Endothelial cell (in vitro differentiated cells): Measurements from ENCODE around the gene VWF. TPM values are rescaled to one million over a fixed set of nuclear protein-coding genes. Genes with fewer than 3 reads are reported as not detected.
A peak's percentile ranks its signal among the peaks of the same experiment; 100 is the strongest.

Experiments
- DNase-seq: peaks from one replicate; pipeline ENCODE4 v3.0.0; 2021; ENCODE audit warnings: low spot score
- H3K27ac Mint-ChIP-seq: one replicate; pipeline ENCODE4 v1.8.0; 2021; ENCODE audit warnings: mixed read lengths, inconsistent platforms; ENCODE audit not compliant: unreplicated experiment
- H3K27me3 Mint-ChIP-seq: one replicate; pipeline ENCODE4 v1.8.0; 2021; ENCODE audit warnings: mild to moderate bottlenecking, moderate library complexity, mixed read lengths, inconsistent platforms; ENCODE audit not compliant: unreplicated experiment
- H3K36me3 Mint-ChIP-seq: one replicate; pipeline ENCODE4 v1.8.0; 2021; ENCODE audit warnings: mild to moderate bottlenecking, low read depth, mixed read lengths, inconsistent platforms; ENCODE audit not compliant: unreplicated experiment
- H3K4me1 Mint-ChIP-seq: one replicate; pipeline ENCODE4 v1.8.0; 2021; ENCODE audit warnings: mild to moderate bottlenecking, mixed read lengths, inconsistent platforms; ENCODE audit not compliant: unreplicated experiment
- H3K4me3 Mint-ChIP-seq: one replicate; pipeline ENCODE4 v1.8.0; 2021; ENCODE audit warnings: mild to moderate bottlenecking, mixed read lengths, inconsistent platforms; ENCODE audit not compliant: unreplicated experiment
- H3K9me3 Mint-ChIP-seq: one replicate; pipeline ENCODE4 v1.8.0; 2021; ENCODE audit warnings: mixed read lengths, inconsistent platforms; ENCODE audit not compliant: unreplicated experiment
- total RNA-seq: library from RNA; stranded (reverse); fragmentation: NEBNext Ultra II Directional; extraction: Animal tissue kit (Norgen Biotek cat#: 25700); gene quantifications from one replicate; pipeline ENCODE4 v1.2.1, GENCODE V29; 2021; ENCODE audit not compliant: unreplicated experiment
- TF ChIP-seq, protein P1 (sequence below): fragments of 200-600 bp; sonication (generic); IDR thresholded peaks from one replicate; pipeline ENCODE4 v1.5.0; 2021; ENCODE audit warnings: antibody characterized with exemption; ENCODE audit not compliant: unreplicated experiment

The VWF gene
- total RNA-seq, 1 donor from 2014 or later = 56.0 TPM

GRCh38 chr12:5912437-5913334, 211.8 kb downstream of the VWF start:
- Mint-ChIP-seq H3K4me1 (peaks cover 5% of the 10 kb centered on the region), H3K4me3 (no peak overlapping the region), H3K36me3 (no peaks in the 10 kb centered on the region), H3K27ac (no peak overlapping the region), H3K9me3 (no peaks in the 10 kb centered on the region), H3K27me3 (no peaks in the 10 kb centered on the region)
- DNase-seq = peak; percentile 70
- TF ChIP-seq, protein P1, sequence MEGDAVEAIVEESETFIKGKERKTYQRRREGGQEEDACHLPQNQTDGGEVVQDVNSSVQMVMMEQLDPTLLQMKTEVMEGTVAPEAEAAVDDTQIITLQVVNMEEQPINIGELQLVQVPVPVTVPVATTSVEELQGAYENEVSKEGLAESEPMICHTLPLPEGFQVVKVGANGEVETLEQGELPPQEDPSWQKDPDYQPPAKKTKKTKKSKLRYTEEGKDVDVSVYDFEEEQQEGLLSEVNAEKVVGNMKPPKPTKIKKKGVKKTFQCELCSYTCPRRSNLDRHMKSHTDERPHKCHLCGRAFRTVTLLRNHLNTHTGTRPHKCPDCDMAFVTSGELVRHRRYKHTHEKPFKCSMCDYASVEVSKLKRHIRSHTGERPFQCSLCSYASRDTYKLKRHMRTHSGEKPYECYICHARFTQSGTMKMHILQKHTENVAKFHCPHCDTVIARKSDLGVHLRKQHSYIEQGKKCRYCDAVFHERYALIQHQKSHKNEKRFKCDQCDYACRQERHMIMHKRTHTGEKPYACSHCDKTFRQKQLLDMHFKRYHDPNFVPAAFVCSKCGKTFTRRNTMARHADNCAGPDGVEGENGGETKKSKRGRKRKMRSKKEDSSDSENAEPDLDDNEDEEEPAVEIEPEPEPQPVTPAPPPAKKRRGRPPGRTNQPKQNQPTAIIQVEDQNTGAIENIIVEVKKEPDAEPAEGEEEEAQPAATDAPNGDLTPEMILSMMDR = peak; percentile 70

- Mint-ChIP-seq H3K4me1 (peaks cover 7% of the 10 kb centered on the region), H3K36me3 (no peaks in the 10 kb centered on the region), H3K9me3 (no peaks in the 10 kb centered on the region), H3K27me3 (no peaks in the 10 kb centered on the region), H3K4me3 (no peak overlapping the region), H3K27ac (no peak overlapping the region)
- TF ChIP-seq, protein P1 = no peak
- no peak for DNase-seq
These were observed 212.5 kb downstream of the VWF start for GRCh38 chr12:5912011-5912410.

DNA sequence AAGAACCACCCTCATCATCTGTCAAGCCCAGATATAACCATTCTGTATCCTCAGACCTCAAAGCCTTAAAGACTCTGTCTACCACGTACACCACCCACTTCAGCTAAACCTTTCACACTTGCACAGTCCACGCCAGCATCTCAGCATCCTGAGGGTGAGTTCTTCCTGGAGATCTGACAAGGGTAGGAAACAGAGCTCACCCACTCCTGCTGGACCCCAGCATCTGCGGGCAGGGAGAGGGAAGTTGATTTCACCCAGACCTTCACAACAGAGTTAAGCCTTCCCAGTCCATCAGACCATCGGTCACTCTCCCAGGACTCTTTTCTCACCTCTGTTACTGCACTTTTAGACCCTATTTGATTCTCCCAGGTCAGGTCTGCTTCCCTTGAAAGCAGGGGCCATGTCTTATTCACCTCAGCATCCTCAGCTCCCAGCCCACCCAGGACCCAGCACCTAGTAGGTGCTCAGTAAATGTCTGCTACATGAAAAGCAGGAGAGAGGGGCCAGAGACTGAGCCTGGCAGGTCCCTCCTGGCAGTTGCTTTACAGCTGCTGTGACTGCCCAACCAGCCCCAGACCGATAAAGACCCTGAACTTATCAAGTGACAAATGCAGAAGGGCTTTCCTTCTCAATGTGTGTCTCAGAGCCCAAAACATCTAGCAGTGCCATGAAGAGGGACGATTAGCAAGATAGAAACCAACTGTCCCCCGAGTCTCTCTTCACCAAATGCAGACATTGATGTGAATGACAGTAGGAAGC, 213.5 kb downstream of the VWF start:
- no peaks in the 10 kb centered on the region for H3K27me3 Mint-ChIP-seq
- no peak overlapping the region for H3K4me3 Mint-ChIP-seq
- DNase-seq = no peak
- H3K36me3 Mint-ChIP-seq = no peaks in the 10 kb centered on the region
- peaks cover 8% of the 10 kb centered on the region for H3K4me1 Mint-ChIP-seq
- TF ChIP-seq, protein P1 = no peak
- no peak overlapping the region for H3K27ac Mint-ChIP-seq
- no peaks in the 10 kb centered on the region for H3K9me3 Mint-ChIP-seq

- Mint-ChIP-seq H3K4me1 (peaks cover 22% of the 10 kb centered on the region), H3K27ac (no peak overlapping the region), H3K36me3 (no peaks in the 10 kb centered on the region), H3K4me3 (no peak overlapping the region), H3K9me3 (no peaks in the 10 kb centered on the region), H3K27me3 (no peaks in the 10 kb centered on the region)
- TF ChIP-seq, protein P1 = no peak
- DNase-seq = no peak
These were observed 214.9 kb downstream of the VWF start for GRCh38 chr12:5909560-5909959.

DNA sequence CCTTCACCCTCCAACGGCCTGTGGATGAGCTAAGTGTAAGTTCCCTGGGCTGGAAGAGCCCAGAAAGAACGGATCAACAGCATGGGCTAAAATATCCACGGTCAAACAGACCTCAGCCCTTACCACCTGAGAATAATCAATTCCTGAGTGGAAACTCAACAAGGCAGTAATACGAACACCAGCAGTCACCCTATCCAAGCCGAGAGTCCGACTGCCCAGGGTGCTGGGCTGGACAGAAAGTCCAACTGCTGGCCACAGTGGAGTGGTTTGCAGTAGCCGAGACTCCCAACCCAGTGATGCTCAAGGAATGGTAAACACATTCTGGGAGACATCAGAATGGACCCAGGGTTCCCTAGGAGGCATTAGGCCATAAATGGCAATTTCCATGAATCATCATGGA, 216.2 kb downstream of the VWF start:
- TF ChIP-seq, protein P1 = no peak
- Mint-ChIP-seq H3K9me3 (no peaks in the 10 kb centered on the region), H3K27ac (no peak overlapping the region), H3K36me3 (no peaks in the 10 kb centered on the region), H3K4me1 (peaks cover 23% of the 10 kb centered on the region), H3K27me3 (no peaks in the 10 kb centered on the region), H3K4me3 (no peak overlapping the region)
- no peak for DNase-seq
